NCI-H1105 (cell line): Measurements from ENCODE around the gene VSIG2.

ENCODE experiments used
- DNase-seq: peaks from one replicate; lab custom pipeline; 2025; lab: John Stamatoyannopoulos, UW

The VSIG2 gene

GRCh38 chr11:124722176-124722575 lies 29.9 kb downstream of the VSIG2 start:
- DNase-seq: no peak

- no peak for DNase-seq
These were observed 32.5 kb downstream of the VSIG2 start for GRCh38 chr11:124719534-124719933.

GRCh38 chr11:124718801-124719200 lies 33.3 kb downstream of the VSIG2 start:
- no peak for DNase-seq

GRCh38 chr11:124717786-124718651 lies 34.0 kb downstream of the VSIG2 start:
- peak; percentile 53 for DNase-seq

DNA sequence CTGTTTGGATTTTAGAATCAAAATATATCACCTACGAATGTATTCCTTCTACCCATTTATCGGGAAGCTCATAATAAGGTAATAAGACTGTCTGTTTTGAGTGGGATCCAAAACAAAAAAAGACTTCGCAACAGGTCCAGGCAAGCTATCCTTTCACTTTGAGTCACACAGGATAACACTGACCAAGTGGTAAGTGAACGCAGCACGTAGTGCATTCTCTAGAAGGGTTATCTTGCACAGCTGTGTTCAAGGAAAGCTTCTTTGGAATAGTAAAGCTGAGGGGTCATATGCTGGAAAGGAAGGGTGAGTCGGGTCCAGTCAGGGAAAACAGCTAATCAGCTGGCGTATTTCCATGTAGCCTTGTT lies 34.7 kb downstream of the VSIG2 start:
- DNase-seq: no peak

GRCh38 chr11:124716591-124716990 lies 35.5 kb downstream of the VSIG2 start:
- DNase-seq: no peak

DNA sequence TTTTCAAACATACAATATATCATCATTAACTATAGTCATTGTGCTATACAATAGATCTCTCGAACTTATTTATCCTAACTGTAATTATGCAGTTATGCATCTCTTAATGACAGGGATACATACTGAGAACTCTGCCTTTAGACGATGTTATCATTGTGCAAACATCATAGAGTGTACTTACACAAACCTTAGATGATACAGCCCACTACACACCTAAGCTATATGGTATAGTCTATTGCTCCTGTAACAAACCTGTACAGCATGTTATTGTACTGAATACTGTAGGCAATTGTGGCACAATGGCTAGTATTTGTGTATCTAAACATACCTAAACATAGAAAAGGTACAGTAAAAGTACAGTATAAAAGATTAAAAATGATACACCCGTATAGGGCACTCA lies 39.7 kb downstream of the VSIG2 start:
- no peak for DNase-seq

DNA sequence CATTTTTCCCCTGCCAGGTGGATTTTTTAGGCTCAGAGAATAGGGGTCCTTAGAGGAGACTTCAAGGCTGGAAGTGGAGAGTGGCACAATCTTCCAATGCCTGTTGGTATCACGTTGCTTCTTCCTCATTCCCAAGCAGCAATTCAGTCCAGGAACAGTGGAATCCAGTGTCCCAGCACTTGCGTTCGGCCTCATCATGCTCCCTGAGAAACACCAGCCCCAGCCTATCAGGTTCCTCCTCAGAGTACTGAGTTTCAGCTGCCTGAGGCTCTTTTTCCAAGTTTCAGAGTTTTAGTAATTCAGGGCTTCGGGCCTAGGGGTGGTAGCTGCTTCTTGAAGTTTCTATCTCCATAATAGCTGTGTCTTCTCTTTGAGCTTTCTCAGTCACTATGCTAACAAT lies 44.2 kb downstream of the VSIG2 start:
- no peak for DNase-seq

- DNase-seq: no peak
These were observed 52.0 kb downstream of the VSIG2 start for GRCh38 chr11:124700028-124700427.

- DNase-seq: no peak
These were observed 52.5 kb downstream of the VSIG2 start for GRCh38 chr11:124699547-124699946.
